Fibroblast of skin of back (primary cell): Measurements from ENCODE around the gene SLC37A1.

ENCODE experiments used
- DNase-seq: peaks from one replicate; pipeline ENCODE4 v3.0.0-alpha.2; 2013

Gene SLC37A1

DNA sequence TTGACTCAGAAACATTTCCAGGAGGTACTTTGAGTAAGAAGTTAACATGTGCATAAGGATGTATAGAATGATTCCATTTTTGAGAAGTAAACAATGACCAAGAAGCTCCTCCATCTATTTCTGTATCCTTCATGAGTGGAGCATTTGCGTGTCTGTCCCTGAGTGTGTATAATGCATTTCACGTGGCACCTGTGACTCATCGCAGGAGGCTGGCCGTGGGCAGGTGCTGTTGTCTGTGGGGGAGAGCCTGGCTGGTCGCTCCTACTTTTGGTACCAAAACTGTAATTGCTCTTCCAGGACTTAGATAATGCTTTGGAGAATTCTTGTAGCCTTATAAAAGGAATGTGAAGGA lies 16.5 kb downstream of the SLC37A1 start:
- DNase-seq, result no peak

DNA sequence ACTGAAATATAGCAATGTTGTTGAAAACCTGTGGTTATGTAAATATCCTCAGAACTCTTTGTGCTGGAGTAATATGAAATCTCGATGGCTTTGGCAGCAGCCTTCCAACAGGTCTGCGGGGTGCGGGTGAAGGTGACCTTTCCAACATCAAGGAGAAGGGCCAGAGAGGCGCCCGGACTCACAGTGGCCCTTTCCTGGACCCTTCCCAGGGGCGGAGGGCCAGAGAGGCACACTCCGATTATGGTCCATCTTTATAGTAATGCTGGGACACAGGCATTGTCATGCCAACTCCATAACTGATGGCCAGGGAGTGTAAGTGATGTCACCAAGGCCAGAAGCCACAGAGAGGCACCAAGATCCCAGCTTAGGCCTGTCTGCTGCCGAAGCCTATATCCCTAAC lies 18.1 kb downstream of the SLC37A1 start:
- no peak for DNase-seq

DNA sequence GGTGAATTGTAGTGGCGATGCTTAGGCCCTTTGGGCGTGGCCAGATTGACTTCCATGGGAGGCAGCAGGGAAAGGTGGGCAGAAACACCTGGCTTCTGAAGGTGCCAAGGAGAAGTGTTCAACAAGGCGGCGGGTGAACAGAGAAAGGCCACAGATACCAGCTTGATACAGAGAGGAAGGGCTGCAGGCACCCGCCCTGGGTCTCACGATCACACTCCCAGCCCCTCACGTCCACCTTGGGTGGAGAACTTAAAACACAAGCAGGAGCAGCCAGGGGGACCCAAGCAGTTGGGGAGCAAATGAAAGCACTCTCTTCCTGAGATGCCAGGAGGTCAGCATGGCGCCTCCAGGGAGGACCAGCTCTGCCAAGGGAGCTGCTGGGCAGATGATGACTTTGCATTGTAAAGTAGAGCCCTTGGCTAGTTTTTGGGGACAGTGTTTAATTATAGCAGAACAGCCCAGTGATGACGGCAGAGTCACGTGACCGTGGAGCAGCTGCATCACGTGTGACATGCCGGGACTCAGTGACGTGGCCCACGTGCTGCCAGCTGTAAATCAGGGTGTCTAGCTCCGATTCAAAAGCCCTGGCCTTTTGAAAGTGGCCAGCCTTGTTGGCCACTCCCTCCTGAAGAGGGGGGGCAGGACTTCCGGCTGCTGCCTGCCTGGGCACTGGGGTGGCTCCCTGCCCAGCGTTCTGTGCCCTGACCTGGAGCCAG lies 19.0 kb downstream of the SLC37A1 start:
- DNase-seq, result no peak

DNA sequence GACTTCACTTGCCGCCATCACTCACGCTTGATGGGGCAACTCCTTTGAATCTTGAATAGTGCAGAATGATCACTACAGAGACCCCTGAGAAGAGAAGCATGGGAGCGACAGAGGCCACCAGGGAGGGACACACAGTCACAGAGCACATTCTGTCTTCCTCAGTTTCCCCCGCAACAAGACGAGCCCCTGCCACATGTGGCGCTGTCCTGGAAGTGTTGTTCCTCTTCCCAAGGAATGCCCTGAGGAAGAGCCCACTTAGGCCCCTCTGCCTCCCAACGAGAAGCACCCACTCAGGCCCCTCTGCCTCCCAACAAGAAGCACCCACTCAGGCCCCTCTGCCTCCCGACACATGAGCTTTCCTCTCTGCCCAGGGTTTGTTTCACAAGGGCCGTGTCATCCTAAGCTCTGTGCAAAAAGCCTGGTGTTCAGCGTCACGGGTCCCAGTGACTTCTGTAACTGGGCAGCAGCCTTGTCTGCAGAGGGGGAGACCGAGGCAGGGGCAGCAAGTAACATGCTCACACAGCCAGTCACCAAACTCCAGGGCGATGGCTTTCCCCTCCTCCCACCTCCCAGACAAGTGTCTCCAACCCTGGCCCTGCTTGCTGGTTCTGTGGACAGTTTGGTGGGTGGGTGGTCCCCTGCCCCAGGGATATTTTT lies 19.8 kb downstream of the SLC37A1 start:
- DNase-seq, result no peak

DNA sequence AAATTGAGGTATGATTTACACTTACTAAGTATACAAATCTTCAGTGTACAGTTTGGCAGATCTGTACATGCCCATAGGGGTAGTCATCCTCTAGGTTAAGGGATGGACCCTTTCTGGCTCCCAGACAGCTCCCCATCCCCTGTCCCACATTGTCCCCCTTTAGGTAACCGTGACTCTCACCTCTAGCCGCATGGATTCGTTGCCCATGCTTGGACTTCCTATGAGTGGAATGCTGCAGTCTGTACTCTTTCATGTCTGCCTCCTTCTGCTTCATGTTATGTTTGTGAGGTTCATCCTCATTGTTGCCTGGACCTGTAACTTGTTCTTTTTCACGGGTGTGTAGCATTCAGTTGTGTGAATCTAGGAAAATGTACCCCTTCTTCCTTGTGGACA lies 20.3 kb downstream of the SLC37A1 start:
- DNase-seq, result no peak

DNA sequence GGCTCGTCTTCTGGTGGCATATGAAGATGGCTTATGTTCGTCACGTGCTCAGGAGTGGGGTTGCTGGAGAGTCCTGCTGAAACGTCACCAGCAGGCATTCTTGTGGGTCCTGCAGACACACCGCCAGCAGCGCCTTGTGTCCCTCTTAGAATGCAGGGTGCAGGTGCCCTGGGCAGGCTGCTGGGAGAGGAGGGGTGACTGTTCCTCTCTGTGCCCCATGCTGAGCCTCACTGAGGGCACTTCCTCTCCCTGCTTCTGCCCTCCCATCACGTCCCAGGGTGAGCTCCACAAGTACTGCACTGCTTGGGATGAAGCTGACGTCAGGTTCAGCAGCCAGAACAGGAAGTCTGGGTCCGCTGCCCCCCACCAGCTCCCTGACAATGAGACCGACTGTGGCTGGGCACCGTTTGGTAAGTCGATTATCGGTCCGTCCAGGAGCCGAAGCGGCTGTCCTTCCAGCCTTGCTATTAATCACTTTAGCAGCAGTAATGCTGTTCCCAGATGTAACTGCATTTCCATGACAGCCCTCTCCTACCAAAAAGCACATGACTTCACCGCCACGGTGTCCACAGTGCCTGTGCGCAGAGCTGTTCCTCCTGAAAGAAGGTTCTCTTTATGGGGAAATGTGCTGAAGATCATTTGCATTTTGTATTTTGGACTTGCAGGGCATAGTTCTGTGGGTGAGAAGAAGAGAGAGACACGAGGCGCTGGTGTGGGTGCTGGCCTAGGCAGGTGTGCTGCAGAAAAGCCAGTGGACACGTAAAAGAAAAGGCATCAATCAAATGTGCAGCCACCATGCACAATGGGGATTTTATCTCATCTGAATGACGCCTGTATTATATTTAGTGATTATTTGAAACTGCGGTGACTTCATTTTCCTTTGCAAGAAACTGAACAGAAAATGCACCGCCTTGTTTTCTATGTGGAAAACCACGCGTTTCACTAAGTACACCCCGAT lies 21.0 kb downstream of the SLC37A1 start:
- DNase-seq, result no peak

DNA sequence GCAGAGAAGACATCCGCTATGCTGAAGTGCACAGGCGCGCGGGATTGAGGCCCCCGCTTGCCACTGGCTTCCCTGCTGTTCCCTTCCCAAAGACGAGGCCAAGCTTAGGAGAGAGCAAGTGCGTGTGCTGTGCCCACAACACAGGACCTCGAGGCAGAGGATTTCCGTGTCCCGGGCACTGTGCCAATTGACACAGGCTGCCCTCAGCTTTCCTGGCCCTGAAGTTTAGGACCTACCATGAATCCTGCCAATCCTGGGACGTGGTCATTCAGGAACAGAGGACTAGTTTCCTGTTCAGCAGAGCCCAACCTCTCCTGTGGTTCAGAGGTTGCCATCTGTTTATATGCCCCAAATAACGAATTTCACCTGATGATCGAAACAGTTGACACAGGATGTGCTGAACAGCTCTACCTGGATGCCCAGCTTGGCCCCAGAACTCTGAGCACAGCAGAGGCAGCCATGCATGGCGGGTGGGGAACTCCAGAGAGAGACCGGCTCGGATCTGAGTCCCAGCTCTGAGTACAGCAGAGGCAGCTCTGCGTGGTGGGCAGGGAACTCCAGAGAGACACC lies 22.0 kb downstream of the SLC37A1 start:
- no peak for DNase-seq

DNA sequence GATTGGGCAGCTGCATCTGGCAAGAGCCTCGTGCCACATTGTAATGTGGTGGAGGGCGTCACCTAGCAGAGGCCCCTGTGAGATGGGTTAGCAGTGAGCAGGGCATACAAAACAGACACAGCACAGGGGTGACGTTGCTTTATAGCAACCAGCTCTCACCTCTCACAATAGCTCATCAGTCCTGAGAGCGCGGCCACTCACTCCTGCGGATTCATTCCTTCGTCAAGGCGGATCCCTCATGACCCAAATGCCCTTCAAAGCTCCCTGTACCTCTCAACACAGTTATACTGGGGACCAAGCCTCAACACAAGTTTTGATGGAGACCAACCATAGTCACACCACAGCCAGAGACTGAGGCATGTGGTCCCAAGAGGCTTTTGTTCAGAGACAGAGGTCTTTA lies 22.9 kb downstream of the SLC37A1 start:
- DNase-seq, result no peak

DNA sequence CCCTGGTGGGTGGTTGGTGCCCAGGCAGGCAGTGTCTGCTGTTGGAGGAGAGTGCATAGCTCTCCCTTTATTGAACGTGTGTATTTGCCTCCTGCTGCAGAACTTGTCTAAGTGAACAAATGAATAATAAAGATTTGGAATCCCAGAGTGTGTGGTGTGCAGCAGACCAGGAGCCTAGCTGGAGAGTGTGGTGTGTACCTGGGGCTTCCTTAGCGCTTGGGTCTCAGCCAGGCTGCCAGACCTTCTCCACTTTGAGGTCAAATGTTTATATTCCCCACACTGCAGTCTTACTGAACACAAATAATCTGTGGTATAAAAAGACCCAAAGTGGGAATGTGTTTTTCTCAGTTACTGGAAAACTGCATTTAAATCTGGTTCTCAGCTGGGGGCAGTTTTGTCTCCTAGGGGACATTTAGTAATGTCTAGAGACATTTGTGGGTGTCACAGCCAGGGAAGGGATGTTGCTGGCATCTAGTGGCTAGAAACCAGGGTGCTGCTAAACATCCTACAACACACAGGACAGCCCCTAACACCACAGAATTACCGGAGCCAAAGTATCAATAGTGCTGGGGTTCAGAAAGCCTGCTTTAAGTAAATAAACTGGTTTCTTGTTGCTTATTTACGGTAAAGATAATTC lies 23.6 kb downstream of the SLC37A1 start:
- peak; percentile 11 for DNase-seq

DNA sequence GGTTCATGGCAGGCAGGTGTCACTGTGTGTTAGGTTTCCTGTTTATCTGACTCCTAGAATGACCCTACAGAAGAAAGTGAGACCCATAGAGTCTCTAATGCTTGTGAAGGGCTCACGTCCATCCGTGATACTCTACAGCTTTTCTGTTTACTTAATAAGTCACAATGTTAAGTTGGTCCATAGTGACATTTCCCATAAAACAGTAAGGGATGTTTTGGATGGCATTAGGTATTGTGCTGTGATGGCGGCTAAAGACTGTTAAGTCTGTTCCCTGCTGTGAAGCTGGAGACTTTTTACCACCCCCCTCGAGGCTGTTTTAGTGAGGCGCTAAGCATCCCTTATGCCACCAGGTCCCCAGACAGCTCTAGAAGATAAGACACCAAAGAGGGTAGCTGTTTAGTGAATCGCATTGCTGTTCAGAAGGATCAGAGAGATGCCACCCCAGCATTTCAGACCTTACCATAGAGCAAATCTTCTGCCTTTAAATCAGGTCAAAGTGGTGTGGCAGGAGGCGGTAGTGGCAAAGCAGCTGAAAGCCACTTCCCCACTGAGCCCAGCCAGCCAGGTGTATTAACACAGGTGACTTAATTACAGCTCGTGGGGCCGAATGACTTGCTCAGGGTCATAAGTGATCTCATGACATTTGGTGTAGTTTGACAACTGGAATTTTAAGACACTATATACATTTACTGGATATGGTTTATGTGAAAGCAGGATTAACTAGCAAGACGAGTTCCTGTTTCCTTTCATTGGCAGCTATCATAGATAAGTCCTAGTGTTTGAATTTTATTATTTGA lies 25.0 kb downstream of the SLC37A1 start:
- no peak for DNase-seq

DNA sequence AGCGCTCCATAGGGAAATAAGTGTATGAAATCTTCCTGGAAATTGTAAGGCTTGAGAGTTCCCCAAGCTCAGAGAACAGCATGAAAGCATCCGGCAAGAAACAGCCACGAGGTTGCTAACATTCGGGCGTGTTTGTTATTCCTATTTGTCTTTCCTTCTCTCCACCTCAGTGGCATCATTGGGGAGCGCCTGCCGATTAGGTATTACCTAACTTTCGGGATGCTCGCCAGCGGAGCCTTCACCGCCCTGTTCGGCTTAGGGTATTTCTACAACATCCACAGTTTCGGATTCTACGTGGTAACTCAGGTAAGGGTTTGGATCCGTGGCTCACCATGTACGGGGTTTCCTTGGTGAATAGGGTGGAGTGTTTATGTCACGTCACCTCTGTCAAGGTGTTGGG lies 25.7 kb downstream of the SLC37A1 start:
- DNase-seq, result no peak

DNA sequence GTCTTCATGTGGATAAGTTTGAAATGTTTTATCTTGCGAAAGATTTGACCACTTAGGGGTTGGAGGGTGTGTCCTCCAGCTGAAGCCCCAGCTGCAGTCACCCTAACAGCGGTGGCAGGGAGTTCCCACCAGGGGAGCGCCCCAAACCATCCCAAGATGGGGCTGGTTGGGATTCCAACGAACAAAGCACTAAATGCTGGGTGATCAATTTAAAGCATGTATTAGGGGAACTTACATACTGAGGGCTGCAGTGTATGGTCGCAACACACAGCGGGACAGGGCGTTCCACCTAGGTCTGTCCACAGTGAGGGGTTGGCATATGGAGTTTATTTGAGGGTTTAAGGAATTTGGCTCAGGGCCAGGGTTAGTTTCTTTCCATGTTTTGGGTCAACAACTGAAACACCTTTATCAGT lies 26.3 kb downstream of the SLC37A1 start:
- no peak for DNase-seq

DNA sequence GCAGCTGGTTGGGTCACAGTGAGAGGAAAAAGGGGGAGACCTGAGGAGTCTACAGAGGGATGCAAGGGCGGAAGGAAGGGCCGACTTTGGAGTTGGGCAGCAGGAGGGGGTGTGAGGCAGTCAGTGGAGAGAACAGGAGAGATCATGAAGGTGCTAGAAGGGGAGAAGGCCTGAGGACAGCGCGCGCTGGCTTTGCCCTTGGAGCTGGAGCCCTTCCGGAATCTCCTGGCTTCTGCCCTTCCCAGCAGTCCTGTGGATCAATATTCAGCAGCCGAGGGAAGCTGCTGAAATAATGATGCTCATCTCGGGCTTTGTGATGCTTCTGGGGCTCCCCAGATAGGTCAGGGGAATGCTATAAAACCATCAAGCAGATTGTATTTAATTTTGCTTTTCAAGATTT lies 26.7 kb downstream of the SLC37A1 start:
- no peak for DNase-seq

DNA sequence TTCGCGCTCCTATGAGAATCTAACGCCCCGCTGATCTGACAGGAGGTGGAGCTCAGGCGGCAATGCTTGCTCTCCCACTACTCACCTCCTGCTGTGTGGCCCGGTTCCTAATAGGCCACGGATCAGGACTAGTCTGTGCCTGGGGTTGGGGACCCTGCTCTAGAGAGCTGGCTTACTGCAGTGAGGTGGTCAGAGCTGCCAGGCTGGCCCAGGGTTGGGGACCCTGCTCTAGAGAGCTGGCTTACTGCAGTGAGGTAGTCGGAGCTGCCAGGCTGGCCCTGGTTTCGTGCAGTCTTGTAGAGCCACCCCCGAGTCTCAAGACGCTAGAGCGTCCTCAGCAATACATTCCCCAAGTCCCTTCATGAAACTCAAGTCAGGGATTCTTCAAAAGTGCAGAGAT lies 27.5 kb downstream of the SLC37A1 start:
- DNase-seq, result no peak

DNA sequence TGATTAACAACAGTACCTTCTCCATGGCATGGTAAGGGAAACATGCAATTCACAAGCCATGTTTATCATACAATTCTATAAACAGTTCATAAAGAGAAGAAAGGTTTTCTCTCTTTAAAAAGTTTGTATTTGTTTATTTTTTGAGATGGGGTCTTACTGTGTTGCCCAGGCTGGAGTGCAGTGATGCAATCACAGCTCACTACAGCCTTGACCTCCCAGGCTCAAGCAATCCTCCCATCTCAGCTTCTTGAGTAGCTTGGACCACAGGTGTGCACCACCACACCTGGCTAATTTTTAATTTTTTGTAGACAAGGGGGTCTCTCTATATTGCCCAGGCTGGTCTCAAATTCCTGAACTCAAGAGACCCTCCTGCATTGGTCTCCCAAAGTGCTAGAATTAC lies 28.0 kb downstream of the SLC37A1 start:
- DNase-seq, result no peak

DNA sequence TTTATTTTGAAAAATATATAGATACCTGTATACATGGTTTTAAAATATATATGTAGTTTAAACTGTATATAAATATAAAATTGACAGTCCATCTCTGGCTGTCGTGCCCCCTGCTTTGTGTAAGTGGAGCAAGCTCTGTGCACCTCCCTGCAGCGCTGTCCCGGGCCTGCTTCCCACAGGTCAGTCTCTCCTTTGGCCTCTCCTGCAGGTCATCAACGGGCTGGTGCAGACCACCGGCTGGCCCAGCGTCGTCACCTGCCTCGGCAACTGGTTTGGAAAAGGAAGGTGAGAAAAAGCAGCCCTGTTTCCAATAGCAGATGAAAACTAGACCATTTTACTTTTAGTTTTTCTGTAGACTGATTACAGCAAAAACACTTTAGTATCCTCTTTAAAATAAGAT lies 28.5 kb downstream of the SLC37A1 start:
- DNase-seq, result no peak

DNA sequence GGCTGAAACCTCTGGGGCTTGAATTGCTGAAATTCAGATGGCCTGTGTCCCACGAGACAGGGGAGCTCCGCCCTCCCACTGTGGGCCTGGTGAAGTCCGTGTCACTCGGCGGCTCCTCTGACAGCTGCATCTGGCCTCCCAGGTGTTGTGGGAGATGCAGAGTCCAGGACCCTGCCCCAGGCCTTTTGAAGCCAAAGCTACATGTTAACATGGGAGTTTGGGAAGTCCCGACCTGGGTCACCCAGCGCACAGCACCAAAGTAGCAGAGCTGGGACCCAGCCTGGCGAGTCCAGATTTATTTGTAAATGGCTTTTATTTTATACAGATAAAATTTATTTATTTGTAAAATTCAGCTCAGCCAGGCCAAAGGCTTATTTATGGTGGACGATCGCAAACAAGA lies 28.9 kb downstream of the SLC37A1 start:
- DNase-seq, result no peak

DNA sequence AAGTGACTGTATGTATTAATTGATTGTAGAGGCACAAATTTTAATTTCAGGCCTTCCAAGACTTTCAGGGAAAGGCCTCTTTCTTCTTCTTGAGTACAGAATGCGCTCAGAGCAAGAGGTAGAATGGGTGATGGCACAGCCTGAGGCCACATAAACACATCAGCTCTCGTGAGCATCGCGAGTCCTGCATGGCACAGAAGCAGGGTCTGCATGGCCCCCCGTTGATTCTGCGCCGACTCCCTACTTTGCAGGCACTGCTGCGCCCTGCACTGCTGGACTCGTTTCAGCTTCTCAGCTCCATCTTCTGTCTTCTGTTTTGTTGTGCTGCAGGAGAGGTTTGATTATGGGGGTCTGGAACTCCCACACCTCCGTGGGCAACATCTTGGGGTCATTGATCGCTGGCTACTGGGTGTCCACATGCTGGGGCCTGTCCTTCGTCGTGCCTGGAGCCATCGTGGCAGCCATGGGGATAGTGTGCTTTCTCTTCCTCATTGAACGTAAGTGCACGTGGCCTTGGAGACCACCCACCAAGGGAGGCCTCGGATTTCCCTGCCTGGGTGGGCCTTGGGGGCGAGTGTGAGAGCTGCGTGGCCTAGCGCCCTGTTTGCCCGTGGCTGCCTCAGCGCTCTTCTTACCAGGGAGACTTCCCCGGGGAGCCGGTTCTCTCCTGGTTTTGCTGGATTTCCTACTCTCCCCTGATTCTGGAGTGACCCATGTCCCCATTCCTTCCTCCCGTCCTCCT lies 29.6 kb downstream of the SLC37A1 start:
- no peak for DNase-seq

DNA sequence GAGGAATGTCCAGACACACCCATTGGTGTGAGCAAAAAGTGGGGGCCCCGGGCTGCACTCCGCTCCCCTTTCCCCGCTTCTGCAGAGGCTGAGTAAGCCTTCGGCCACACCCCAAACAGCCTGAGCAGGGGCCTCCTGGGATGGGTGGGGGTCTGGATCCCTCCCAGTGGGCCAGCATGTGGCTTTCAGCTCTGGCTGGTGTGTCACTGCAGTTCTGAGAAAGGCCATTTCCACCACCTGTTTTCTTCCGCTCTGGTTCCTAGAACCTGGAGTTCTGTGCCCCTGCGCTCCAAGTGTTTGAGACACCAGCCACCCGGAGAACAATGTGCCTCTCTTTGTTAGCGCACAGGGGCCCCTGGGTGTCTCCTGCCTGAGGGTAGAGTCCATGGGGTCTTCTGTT lies 30.9 kb downstream of the SLC37A1 start:
- DNase-seq, result no peak

DNA sequence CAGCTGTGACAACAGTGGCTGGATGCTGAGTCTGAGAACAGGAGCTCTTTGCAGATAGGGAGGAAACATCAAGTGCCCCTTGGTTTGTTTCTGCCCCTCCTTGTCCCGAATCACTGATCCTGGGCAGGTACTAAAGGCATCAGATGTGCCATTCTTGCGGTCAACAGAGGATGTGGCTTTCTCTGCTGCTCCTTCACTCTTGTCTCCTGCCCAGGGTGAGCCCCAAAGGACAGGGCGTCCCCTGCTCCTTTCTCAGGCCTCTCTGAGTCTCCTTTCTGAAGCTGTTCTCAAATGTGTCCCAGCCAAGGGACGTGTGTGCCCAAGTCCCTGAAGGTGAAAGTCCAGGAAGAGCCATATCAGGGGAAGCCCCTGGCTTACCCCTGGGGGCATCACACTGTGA lies 31.7 kb downstream of the SLC37A1 start:
- no peak for DNase-seq

DNA sequence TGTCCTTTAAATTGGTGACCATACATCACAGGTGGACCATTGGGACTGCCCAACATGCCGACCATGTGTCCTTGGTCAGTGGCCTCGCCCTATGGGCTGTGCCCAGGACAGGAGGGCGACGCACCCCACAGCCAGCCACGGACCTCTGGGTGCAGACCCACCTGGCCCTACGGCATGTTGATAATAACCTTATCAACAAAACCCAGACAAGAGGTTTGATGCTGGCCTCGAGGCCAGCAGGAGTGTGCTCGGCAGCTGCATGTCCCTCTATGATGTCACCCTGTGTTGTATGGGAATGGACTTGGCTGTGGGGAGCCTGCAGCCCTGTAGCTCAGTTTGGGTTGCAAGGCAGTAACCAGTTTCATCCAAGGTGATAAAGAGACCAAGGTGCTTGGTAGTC lies 32.1 kb downstream of the SLC37A1 start:
- DNase-seq, result no peak
